GM12878 (cell line): ENCODE data around the gene C3. TPM values are rescaled to one million over a fixed set of nuclear protein-coding genes. Genes with fewer than 3 reads are reported as not detected.

ENCODE experiments used
- ATAC-seq: fragments of 200-7000 bp; cut with Tn5 transposase; 3 replicates; pipeline ENCODE4 v1.9.1; 2020; ENCODE audit warnings: mild to moderate bottlenecking, moderate library complexity
- BruUV-seq: library from RNA; stranded (reverse); fragments of 400-500 nt; replicated peaks from 2 replicates; lab custom pipeline; 2021; lab: Mats Ljungman, UMichigan
- CTCF ChIA-PET: fragments of 300-600 bp; sonication (Branson Sonifier 250); formaldehyde crosslinking; extraction: SDS; loops from one replicate; lab custom pipeline; 2021; ENCODE audit warnings: inconsistent platforms; lab: Yijun Ruan, JAX
- POLR2A ChIA-PET: fragments of 350-600 bp; formaldehyde crosslinking; extraction: SDS; loops from one replicate; lab custom pipeline; 2021; ENCODE audit warnings: inconsistent platforms; lab: Charles Lee
- RAD21 ChIA-PET: fragments of 300-600 bp; sonication (Branson Sonifier 250); formaldehyde crosslinking; loops from one replicate; lab custom pipeline; 2023; ENCODE audit warnings: antibody characterized with exemption; ENCODE audit not compliant: unreplicated experiment; lab: Charles Lee
- SMC1A ChIA-PET: fragments of 300-600 bp; sonication (Branson Sonifier 250); formaldehyde crosslinking; loops from one replicate; lab custom pipeline; 2023; ENCODE audit not compliant: unreplicated experiment, uncharacterized antibody; lab: Charles Lee
- DNase-seq: peaks from one replicate; pipeline ENCODE4 v3.0.0-alpha.2; 2011; ENCODE audit warnings: low read depth, low spot score
- FAIRE-seq: peaks from 3 replicates; lab custom pipeline; 2011; peaks lifted over from hg19 to GRCh38; lab: Jason Lieb, UNC
- H2AFZ ChIP-seq: 2 replicates; pipeline ENCODE4 v1.6.0; 2011; ENCODE audit warnings: low read depth, low read length, control low read depth; ENCODE audit not compliant: control insufficient read depth
- H3K27ac ChIP-seq: 2 replicates; pipeline ENCODE4 v1.5.1; 2011; ENCODE audit warnings: control low read depth; ENCODE audit not compliant: control insufficient read depth, insufficient read depth
- H3K27me3 ChIP-seq, 2 experiments: replicated peaks in 1 of 2; 2 replicates each; pipeline versions ENCODE4 v1.6.0 to v1.6.1; 2011; ENCODE audit warnings: low read length in 1 of 2; ENCODE audit not compliant: control insufficient read depth in 2 of 2, insufficient read depth in 2 of 2
- H3K36me3 ChIP-seq, 2 experiments: 2 replicates each; pipeline ENCODE4 v1.5.1; 2011; ENCODE audit warnings: low read length in 1 of 2; ENCODE audit not compliant: control insufficient read depth in 2 of 2, insufficient read depth in 2 of 2
- H3K4me1 ChIP-seq: 2 replicates; pipeline ENCODE4 v1.6.1; 2011; ENCODE audit warnings: mild to moderate bottlenecking, low read length, moderate library complexity, mixed read lengths; ENCODE audit not compliant: control insufficient read depth, insufficient read depth
- H3K4me2 ChIP-seq: 2 replicates; pipeline ENCODE4 v1.6.0; 2011; ENCODE audit warnings: control low read depth; ENCODE audit not compliant: control insufficient read depth, insufficient read depth
- H3K4me3 ChIP-seq: fragments of 200-600 bp; sonication (generic); 2 replicates; pipeline ENCODE4 v1.5.1; 2016
- H3K79me2 ChIP-seq: 2 replicates; pipeline ENCODE4 v1.6.0; 2011; ENCODE audit warnings: low read length; ENCODE audit not compliant: control insufficient read depth, insufficient read depth
- H3K9ac ChIP-seq: 2 replicates; pipeline ENCODE4 v1.8.0; 2011; ENCODE audit warnings: low read length, control low read depth, mixed read lengths; ENCODE audit not compliant: control insufficient read depth, insufficient read depth
- H3K9me3 ChIP-seq: replicated peaks from 3 replicates; pipeline ENCODE4 v1.5.1; 2011; ENCODE audit warnings: mild to moderate bottlenecking, low read length; ENCODE audit not compliant: control insufficient read depth, insufficient read depth
- H4K20me1 ChIP-seq: 2 replicates; pipeline ENCODE4 v1.6.0; 2011; ENCODE audit not compliant: control insufficient read depth, insufficient read depth
- ATF2 ChIP-seq: IDR thresholded peaks from 2 replicates; pipeline ENCODE4 v1.6.1; 2012; ENCODE audit warnings: low read length, inconsistent platforms
- EGR1 ChIP-seq, 2 experiments: IDR thresholded peaks; 1 replicate in 1 of 2; 2 replicates in 1 of 2; pipeline ENCODE4 v1.6.1; 2011 to 2012; ENCODE audit warnings: low read depth in 2 of 2, low read length in 2 of 2, borderline replicate concordance in 1 of 2, mild to moderate bottlenecking in 1 of 2, moderate library complexity in 1 of 2
- EZH2 ChIP-seq: IDR thresholded peaks from 2 replicates; pipeline ENCODE4 v1.6.1; 2012; ENCODE audit warnings: low read depth, mild to moderate bottlenecking, control low read depth, inconsistent platforms, low read length, borderline replicate concordance; ENCODE audit not compliant: control insufficient read depth
- FOXK2 ChIP-seq: fragments of 450-650 bp; IDR thresholded peaks from 2 replicates; pipeline ENCODE4 v1.6.1; 2017; ENCODE audit warnings: mild to moderate bottlenecking, moderate library complexity
- HCFC1 ChIP-seq: fragments of 150-350 bp; IDR thresholded peaks from 2 replicates; pipeline ENCODE4 v1.6.1; 2014; ENCODE audit warnings: low read length
- KDM1A ChIP-seq: fragments of 200-600 bp; sonication (generic); IDR thresholded peaks from 2 replicates; pipeline ENCODE4 v1.6.1; 2016; ENCODE audit warnings: borderline replicate concordance
- LARP7 ChIP-seq: fragments of 450-650 bp; IDR thresholded peaks from 2 replicates; pipeline ENCODE4 v1.6.1; 2017; ENCODE audit warnings: mild to moderate bottlenecking
- NFXL1 ChIP-seq: fragments of 450-650 bp; IDR thresholded peaks from 2 replicates; pipeline ENCODE4 v1.6.1; 2017; ENCODE audit warnings: antibody characterized with exemption, mild to moderate bottlenecking, borderline replicate concordance
- SP1 ChIP-seq: IDR thresholded peaks from one replicate; pipeline ENCODE4 v1.6.1; 2011; ENCODE audit warnings: low read depth, low read length
- TCF3 ChIP-seq: IDR thresholded peaks from 2 replicates; pipeline ENCODE4 v1.6.1; 2012; ENCODE audit warnings: low read depth, mild to moderate bottlenecking, low read length, borderline replicate concordance; ENCODE audit not compliant: insufficient read depth
- YY1 ChIP-seq: IDR thresholded peaks from 2 replicates; pipeline ENCODE4 v1.6.1; 2011; ENCODE audit warnings: low read depth, mild to moderate bottlenecking, low read length
- ZNF207 ChIP-seq: fragments of 450-650 bp; IDR thresholded peaks from 2 replicates; pipeline ENCODE4 v1.6.1; 2014; ENCODE audit warnings: antibody characterized with exemption, mild to moderate bottlenecking, borderline replicate concordance
- ZZZ3 ChIP-seq: IDR thresholded peaks from 2 replicates; pipeline ENCODE4 v1.6.1; 2011; ENCODE audit warnings: low read depth; ENCODE audit not compliant: control insufficient read depth, insufficient read length
- WGBS: methylation state at CpG from one replicate; pipeline ENCODE4 v1.1.6; 2016; ENCODE audit warnings: low lambda C conversion rate; ENCODE audit not compliant: insufficient replicate concordance, insufficient coverage; ENCODE audit errors: missing lambda C conversion rate; 5-methylcytosine and 5-hydroxymethylcytosine counted together
- in situ Hi-C: fragments of 300-500 bp; cut with MboI; formaldehyde crosslinking; loops from 9 replicates; pipeline ENCODE4 v1.14.3; 2018; ENCODE audit warnings: mixed read lengths
- intact Hi-C: fragments of 100-400 bp; cut with micrococcal nuclease; formaldehyde crosslinking; loops from one replicate; pipeline ENCODE4 v1.14.2; 2022; ENCODE audit not compliant: unreplicated experiment
- polyA plus RNA-seq, 11 experiments: library from polyadenylated mRNA; depleted of rRNA in 4 of 11; unstranded in 6 of 11; stranded (reverse) in 5 of 11; fragments of >200 nt; fragmentation: Nextera tagmentation in 4 of 11; fragmentation: Illumina TruSeq in 1 of 11; extraction: Ambion mirVana in 4 of 11; extraction: Trizol in 1 of 11; gene quantifications; 1 replicate in 1 of 11; 2 replicates in 10 of 11; pipeline versions ENCODE4 v1.2.1 to v1.2.3, GENCODE V29; 2011 to 2016; ENCODE audit warnings: inconsistent platforms in 2 of 11, missing spikeins in 2 of 11, low read depth in 1 of 11
- total RNA-seq, 4 experiments: library from RNA; depleted of rRNA in 3 of 4; stranded (reverse); fragments of >200 nt in 3 of 4; fragmentation: Illumina TruSeq in 1 of 4; extraction: Trizol in 1 of 4; gene quantifications; 2 replicates each; pipeline versions ENCODE4 v1.2.1 to v1.2.3, GENCODE V29; 2013 to 2021

C3 gene
- total and polyA plus RNA-seq, 10 of the 15 experiments (the other 5 are each of a cell fraction or from before 2014, with no cell fraction given) = 0.20 to 6.7 (median 0.72) TPM

DNA sequence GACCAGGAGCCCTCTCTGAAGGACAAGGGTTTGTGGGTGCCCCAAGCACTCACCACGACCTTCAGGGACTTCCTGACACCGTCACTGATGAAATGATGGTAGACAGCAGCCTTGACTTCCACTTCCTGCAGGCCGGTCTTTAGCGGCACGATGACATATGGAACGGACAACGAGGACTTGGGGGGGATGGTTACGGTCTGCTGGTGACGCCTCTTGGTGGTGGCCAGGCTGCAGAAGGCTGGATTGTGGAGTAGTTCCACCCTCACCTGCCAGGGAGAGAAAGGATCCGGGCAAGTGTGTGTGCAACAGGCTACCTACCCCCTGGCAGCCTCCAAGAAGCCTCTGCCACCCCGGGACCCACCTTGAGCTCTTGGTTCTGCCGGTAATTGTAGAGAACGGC is 23.2 kb downstream of the C3 start:
- no peak overlapping the region for H3K4me2 ChIP-seq
- intact Hi-C loops = no loop called here
- ChIA-PET RAD21 (no interaction called here), POLR2A (interaction anchor here (0.6 kb wide), 2 partner anchors 26 to 166 kb away, joined by 3 to 4 read pairs; no protein-coding TSS in a partner anchor), SMC1A (no interaction called here), CTCF (interaction anchor here (0.9 kb wide), 1 partner anchor 16 kb away, joined by 5 read pairs; no protein-coding TSS in a partner anchor)
- no peaks in the 10 kb centered on the region for H3K79me2 ChIP-seq
- no peaks in the 10 kb centered on the region for H3K36me3 ChIP-seq
- H4K20me1 ChIP-seq = no peaks in the 10 kb centered on the region
- no peak for TF ChIP-seq EGR1 (IDR thresholded peaks at IDR 0.05; ENCODE audit: borderline replicate concordance in 1 of 2, low read depth in 2 of 2, low read length in 2 of 2)
- no peaks in the 10 kb centered on the region for H3K4me1 ChIP-seq
- DNase-seq = no peak
- WGBS = 45% methylated on average over 13 of the region's 13 CpGs
- H3K27me3 ChIP-seq = no peaks in the 10 kb centered on the region
- peak; percentile 29 for ATAC-seq
- no peaks in the 10 kb centered on the region for H3K9me3 ChIP-seq
- no peak overlapping the region for H3K27ac ChIP-seq
- no peak overlapping the region for H2AFZ ChIP-seq
- no peak for FAIRE-seq
- no TSS peak for BruUV-seq
- H3K9ac ChIP-seq = no peak overlapping the region
- H3K4me3 ChIP-seq = no peak overlapping the region
- in situ Hi-C loops = no loop called here

DNA sequence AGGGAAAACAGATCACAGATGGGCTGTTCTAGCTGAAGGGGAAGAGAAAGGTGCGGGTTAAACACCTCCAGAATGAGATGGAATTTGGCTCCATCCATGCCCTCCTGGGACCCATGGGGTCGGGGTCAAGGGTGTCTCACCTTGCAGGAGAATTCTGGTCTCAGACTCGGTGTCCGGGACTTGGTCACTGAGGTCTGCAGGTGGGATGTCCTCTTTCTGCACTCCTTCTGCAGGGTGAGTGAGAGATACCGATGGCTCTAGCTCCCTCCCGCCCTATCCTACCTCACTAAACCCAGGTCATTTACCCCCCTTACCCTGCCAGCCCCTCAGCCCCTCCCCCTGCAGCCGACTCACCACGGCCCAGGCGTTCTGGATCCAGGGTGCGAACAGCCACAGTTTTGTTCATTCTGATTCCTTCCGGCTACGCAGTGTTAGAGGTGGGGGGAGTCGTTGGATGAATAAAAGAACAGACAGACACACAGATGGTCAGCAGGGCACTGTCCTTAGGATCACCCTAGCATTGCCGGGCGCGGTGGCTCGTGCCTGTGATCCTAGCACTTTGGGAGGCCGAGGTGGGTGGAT is 24.1 kb downstream of the C3 start:
- no peak overlapping the region for H3K27ac ChIP-seq
- H3K36me3 ChIP-seq = no peaks in the 10 kb centered on the region
- POLR2A ChIA-PET = interaction anchor here (0.6 kb wide), 1 partner anchor 8 kb away, joined by 6 read pairs; no protein-coding TSS in a partner anchor
- no peaks in the 10 kb centered on the region for H3K9me3 ChIP-seq
- FAIRE-seq (no peak), DNase-seq (no peak), ATAC-seq (no peak)
- H4K20me1 ChIP-seq = no peaks in the 10 kb centered on the region
- no peaks in the 10 kb centered on the region for H3K4me1 ChIP-seq
- H3K4me2 ChIP-seq = no peak overlapping the region
- in situ Hi-C loops (no loop called here), intact Hi-C loops (no loop called here)
- BruUV-seq = no TSS peak
- WGBS = 69% methylated on average over 18 of the region's 18 CpGs
- SMC1A ChIA-PET = no interaction called here
- H2AFZ ChIP-seq = no peak overlapping the region
- CTCF ChIA-PET = no interaction called here
- H3K27me3 ChIP-seq = no peaks in the 10 kb centered on the region
- H3K4me3 ChIP-seq = no peak overlapping the region
- RAD21 ChIA-PET = no interaction called here
- no peak overlapping the region for H3K9ac ChIP-seq
- no peaks in the 10 kb centered on the region for H3K79me2 ChIP-seq
- TF ChIP-seq YY1 (no peak), NFXL1 (no peak), ATF2 (no peak), FOXK2 (no peak), SP1 (no peak), EZH2 (no peak), HCFC1 (no peak), TCF3 (no peak), KDM1A (no peak), ZNF207 (no peak), LARP7 (no peak), ZZZ3 (no peak)
